MCF 10A (cell line): Measurements from ENCODE around the gene NBR1. TPM values are rescaled to one million over a fixed set of nuclear protein-coding genes. Genes with fewer than 3 reads are reported as not detected.
"Not testable (repeated sequence)": the region's sequence is repeated elsewhere in the genome, so short reads cannot be mapped to it uniquely, and the experiment has no call there.

ENCODE experiments used
- BruUV-seq: library from RNA; stranded (reverse); fragments of 400-500 nt; replicated peaks from 2 replicates; lab custom pipeline; 2021; lab: Mats Ljungman, UMichigan
- CTCF ChIA-PET: fragments of 300-600 bp; sonication (Branson Sonifier 250); formaldehyde crosslinking; extraction: SDS; loops from one replicate; lab custom pipeline; 2021; ENCODE audit warnings: antibody characterized with exemption, inconsistent platforms; lab: Yijun Ruan, JAX
- POLR2A ChIA-PET: fragments of 300-600, 350-650 bp; sonication (Branson Sonifier 250); formaldehyde crosslinking; extraction: SDS; loops from one replicate; lab custom pipeline; 2020; ENCODE audit warnings: antibody characterized with exemption, inconsistent platforms; lab: Yijun Ruan, JAX
- DNase-seq: peaks from one replicate; pipeline ENCODE4 v3.0.0-alpha.2; 2018; ENCODE audit not compliant: unreplicated experiment
- H3K27ac Mint-ChIP-seq: one replicate; pipeline ENCODE4 v1.8.0; 2022; ENCODE audit warnings: mild to moderate bottlenecking, low read depth, mixed read lengths; ENCODE audit not compliant: unreplicated experiment
- H3K27me3 Mint-ChIP-seq: one replicate; pipeline ENCODE4 v1.8.0; 2022; ENCODE audit warnings: mixed read lengths; ENCODE audit not compliant: insufficient read depth, unreplicated experiment
- H3K36me3 Mint-ChIP-seq: one replicate; pipeline ENCODE4 v1.8.0; 2022; ENCODE audit warnings: mild to moderate bottlenecking, moderate library complexity, mixed read lengths; ENCODE audit not compliant: insufficient read depth, unreplicated experiment
- H3K4me1 Mint-ChIP-seq: one replicate; pipeline ENCODE4 v1.8.0; 2022; ENCODE audit warnings: mixed read lengths; ENCODE audit not compliant: insufficient read depth, unreplicated experiment
- H3K4me3 Mint-ChIP-seq: one replicate; pipeline ENCODE4 v1.8.0; 2022; ENCODE audit warnings: mild to moderate bottlenecking, moderate library complexity, mixed read lengths; ENCODE audit not compliant: unreplicated experiment
- H3K9me3 Mint-ChIP-seq: one replicate; pipeline ENCODE4 v1.8.0; 2022; ENCODE audit warnings: mixed read lengths; ENCODE audit not compliant: unreplicated experiment
- intact Hi-C: fragments of 100-400 bp; cut with micrococcal nuclease; formaldehyde crosslinking; loops from 2 replicates; pipeline ENCODE4 v1.14.1; 2022
- total RNA-seq: library from RNA; stranded (reverse); gene quantifications from 2 replicates; pipeline ENCODE4 v1.2.3, GENCODE V29; 2022
- TF ChIP-seq, protein P1 (sequence below): fragments of 200-600 bp; IDR thresholded peaks from one replicate; pipeline ENCODE4 v1.8.0; 2022; ENCODE audit warnings: antibody characterized with exemption, mild to moderate bottlenecking; ENCODE audit not compliant: unreplicated experiment

Gene NBR1
- total RNA-seq, 1 experiment from 2014 or later: 105 TPM

DNA sequence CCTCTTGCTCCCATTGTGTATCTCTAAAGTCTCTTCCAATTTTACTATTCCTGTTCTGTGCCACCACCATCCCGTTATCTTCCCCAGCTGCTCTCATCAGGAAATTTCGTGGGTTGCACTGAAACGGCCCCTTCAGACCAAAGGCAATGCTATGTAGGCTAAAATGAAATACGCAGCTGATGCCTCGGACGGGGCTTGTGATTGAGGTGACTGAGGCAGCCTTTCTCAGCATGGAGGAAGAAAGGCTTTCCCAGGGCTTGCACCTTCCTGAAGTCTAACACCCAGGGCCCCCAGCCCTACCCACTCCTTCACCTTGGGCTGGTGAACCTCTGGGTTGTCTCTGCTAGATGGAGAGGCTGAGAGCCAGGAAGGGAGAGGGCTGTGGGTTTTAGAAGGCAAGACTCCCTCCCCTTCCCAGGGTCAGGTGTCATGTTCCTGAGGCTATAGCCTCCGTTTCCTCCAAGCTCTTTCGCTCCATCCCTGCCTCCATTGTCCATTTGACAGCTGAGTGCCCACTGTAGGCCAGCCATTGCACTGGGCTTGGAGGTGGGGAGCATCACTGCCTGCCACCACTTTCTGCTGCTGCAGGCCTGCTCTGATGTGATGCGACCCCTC is 49.6 kb downstream of the NBR1 start:
- no peak overlapping the region for H3K27ac Mint-ChIP-seq
- DNase-seq: no peak
- no TSS peak for BruUV-seq
- POLR2A ChIA-PET: interaction anchor here (0.6 to 1.1 kb wide), 2 partner anchors 95 to 139 kb away, joined by 3 read pairs; no protein-coding TSS in a partner anchor
- TF ChIP-seq, protein P1, sequence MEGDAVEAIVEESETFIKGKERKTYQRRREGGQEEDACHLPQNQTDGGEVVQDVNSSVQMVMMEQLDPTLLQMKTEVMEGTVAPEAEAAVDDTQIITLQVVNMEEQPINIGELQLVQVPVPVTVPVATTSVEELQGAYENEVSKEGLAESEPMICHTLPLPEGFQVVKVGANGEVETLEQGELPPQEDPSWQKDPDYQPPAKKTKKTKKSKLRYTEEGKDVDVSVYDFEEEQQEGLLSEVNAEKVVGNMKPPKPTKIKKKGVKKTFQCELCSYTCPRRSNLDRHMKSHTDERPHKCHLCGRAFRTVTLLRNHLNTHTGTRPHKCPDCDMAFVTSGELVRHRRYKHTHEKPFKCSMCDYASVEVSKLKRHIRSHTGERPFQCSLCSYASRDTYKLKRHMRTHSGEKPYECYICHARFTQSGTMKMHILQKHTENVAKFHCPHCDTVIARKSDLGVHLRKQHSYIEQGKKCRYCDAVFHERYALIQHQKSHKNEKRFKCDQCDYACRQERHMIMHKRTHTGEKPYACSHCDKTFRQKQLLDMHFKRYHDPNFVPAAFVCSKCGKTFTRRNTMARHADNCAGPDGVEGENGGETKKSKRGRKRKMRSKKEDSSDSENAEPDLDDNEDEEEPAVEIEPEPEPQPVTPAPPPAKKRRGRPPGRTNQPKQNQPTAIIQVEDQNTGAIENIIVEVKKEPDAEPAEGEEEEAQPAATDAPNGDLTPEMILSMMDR: no peak
- intact Hi-C loops: no loop called here
- no peak overlapping the region for H3K4me3 Mint-ChIP-seq
- no peaks in the 10 kb centered on the region for H3K9me3 Mint-ChIP-seq
- CTCF ChIA-PET: no interaction called here
- H3K4me1 Mint-ChIP-seq: no peaks in the 10 kb centered on the region
- H3K27me3 Mint-ChIP-seq: no peaks in the 10 kb centered on the region
- H3K36me3 Mint-ChIP-seq: peaks cover 24% of the 10 kb centered on the region

DNA sequence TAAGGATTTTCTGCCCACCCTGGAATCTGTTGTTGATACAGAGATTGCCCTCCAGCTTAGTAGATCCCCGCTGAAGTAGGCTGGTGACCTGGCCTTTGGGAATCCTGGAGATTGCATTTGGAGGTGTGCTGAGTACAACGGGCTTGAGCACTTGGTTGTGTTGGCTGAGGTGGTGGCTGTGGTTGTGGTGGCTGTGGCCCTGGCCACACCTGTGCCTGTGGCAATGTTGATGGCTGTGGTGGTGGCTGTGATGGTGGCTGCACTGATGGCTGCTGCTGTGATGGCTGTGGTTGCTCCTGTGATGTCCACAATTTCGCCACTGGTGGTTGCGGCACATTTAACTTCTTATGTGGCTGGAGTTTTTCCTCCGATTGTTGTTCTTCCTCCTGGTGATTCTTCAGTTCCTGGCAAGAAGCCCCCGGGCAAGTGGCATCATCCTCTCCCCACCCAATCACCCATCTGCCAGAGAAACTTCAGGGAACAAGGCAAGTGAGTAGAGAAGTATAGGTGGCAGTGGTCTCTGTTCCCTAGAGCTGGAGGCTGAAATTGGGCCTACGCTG is 53.2 kb downstream of the NBR1 start:
- H3K9me3 Mint-ChIP-seq: no peaks in the 10 kb centered on the region
- H3K4me3 Mint-ChIP-seq: no peak overlapping the region
- BruUV-seq: no TSS peak
- ChIA-PET CTCF (no interaction called here), POLR2A (no interaction called here)
- DNase-seq: no peak
- TF ChIP-seq, protein P1: no peak
- no peaks in the 10 kb centered on the region for H3K4me1 Mint-ChIP-seq
- H3K27me3 Mint-ChIP-seq: no peaks in the 10 kb centered on the region
- intact Hi-C loops: no loop called here
- H3K36me3 Mint-ChIP-seq: peaks cover 15% of the 10 kb centered on the region
- H3K27ac Mint-ChIP-seq: no peak overlapping the region

DNA sequence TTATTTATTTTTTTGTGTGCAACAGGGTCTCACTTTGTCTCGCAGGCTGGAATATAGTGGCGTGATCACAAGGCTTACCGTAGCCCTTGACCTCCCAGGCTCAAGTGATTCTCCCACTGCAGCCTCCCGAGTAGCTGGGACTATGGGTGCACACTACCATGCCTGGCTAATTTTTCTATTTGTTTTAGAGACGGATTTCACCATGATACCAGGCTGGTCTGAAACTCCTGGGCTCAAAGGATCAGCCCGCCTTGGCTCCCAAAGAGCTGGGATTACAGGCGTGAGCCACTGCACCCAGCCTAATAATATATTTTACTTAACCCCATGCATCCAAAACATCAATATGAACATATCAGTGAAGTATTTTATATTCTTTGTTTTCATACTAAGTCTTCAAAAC is 55.4 kb downstream of the NBR1 start:
- CTCF ChIA-PET: no interaction called here
- Mint-ChIP-seq H3K27me3 (no peaks in the 10 kb centered on the region), H3K4me3 (no peak overlapping the region), H3K4me1 (no peaks in the 10 kb centered on the region), H3K36me3 (peaks cover 12% of the 10 kb centered on the region), H3K27ac (no peak overlapping the region), H3K9me3 (no peaks in the 10 kb centered on the region)
- POLR2A ChIA-PET: interaction anchor here (1.1 kb wide), 1 partner anchor 89 kb away, joined by 3 read pairs; no protein-coding TSS in a partner anchor
- BruUV-seq: no TSS peak
- TF ChIP-seq, protein P1: no peak
- intact Hi-C loops: no loop called here
- DNase-seq: no peak

DNA sequence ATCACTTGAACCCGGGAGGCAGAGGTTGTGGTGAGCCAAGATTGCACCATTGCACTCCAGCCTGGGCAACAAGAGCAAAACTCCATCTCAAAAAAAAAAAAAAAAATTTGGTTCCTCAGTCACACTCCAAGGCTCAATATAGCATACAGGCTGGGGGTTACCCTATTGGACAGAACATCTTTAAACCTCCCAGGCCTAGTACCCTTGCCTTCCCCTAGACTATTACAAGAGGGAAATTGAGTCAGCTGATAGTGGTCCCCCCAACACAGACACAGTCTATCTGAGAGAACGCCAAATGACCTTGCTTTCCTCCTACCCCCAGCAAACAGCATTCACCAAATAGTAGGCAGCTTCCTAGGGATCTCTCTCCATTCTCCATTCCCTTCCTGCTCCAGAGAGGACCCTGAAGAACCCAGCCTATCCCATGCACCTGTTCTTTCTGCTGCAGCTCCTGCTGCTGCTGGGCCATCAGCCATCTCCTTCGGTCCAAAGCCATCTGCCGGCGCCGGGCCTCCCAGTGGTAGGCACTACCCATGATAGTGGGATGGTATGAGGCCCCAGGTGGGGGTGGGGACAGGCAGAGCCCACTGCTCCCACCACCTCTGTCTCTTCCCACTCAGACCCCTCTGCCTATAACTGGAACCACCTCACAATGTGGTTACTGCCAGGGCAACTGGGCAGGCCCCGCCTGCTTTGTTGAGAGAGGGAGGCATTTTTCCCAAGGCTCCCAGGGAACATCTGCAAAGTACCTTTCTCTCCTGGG is 57.2 kb downstream of the NBR1 start, which contains the start of gene CCDC200:
TSS of gene CCDC200 (minus strand) at position 604 of the 763 bp plus-strand sequence. CDS start at position 535, 69 bp downstream.
- CTCF ChIA-PET, H3K4me3 Mint-ChIP-seq, H3K4me1 Mint-ChIP-seq, H3K27ac Mint-ChIP-seq, H3K36me3 Mint-ChIP-seq, DNase-seq, BruUV-seq, H3K27me3 Mint-ChIP-seq, H3K9me3 Mint-ChIP-seq, intact Hi-C loops: not testable (repeated sequence)
- POLR2A ChIA-PET: interaction anchor here (0.7 kb wide), 1 partner anchor 16 kb away, joined by 4 read pairs; no protein-coding TSS in a partner anchor

DNA sequence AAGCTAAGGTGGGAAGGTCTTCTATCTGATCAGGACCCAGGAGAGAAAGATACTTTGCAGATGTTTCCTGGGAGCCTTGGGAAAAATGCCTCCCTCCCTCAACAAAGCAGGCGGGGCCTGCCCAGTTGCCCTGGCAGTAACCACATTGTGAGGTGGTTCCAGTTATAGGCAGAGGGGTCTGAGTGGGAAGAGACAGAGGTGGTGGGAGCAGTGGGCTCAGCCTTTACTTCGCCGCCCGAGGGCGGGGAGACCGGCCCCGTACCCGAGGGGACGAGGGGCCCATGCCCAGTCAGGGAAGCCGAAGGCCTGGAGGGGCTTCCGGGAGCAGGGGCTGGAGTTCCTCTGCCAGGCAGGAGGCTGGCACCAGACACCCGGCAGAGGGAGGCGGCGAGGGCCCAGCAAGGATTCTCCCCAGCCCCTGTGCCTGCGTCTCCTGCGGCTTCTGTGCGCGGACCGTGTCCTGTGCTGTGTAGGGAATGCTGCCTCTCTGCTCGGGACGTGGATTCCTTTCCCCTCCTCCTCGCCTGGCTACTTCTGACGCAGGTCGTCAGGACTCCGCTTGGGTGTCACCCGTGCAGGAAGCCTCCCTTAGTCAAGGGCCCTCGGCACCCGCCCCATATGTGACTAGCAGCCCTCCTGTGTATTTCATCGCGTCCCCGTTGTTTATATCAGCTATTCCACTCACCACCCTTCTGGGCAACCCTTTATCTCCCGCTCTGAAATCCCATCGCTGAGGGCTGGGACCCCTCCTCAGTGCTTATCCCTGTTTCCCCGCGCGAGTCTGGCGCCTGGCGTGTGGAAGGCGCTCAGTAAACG is 60.4 kb downstream of the NBR1 start:
- H3K27ac Mint-ChIP-seq, POLR2A ChIA-PET, H3K4me3 Mint-ChIP-seq, H3K36me3 Mint-ChIP-seq, DNase-seq, CTCF ChIA-PET, intact Hi-C loops, H3K27me3 Mint-ChIP-seq, H3K4me1 Mint-ChIP-seq, H3K9me3 Mint-ChIP-seq, BruUV-seq: not testable (repeated sequence)

DNA sequence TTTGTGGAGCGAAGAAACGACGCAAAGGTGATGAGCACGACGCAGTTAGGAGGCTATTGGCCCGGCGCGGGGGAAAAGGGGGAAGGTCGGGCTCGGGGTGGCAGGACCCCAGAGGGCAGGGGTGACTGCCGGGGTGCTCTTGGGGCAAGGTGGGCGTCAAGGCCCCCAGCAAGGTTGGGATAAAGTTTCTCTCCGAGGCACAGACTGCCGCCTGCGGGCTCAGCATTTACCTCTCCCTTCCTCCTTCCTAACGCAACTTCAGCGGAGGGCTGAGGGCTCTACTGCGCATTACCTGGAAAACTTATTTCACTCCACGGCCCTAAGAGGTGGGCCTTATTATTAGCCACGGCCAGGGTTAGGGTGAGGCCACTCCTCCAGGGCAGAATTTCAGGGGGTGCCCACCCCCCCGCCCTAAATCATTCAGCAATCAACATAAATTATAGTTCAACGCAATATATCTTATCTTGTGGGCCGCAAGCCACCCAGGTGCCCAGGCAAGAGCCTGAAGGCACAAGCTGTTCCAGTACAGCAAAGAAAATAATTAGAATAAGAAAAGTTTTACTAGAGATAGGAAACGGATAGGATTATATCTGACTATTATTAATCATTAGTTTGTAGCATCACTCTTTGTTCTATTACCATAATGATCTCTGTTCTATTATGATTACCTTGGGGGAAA is 61.1 kb downstream of the NBR1 start:
- not testable (repeated sequence) for H3K36me3 Mint-ChIP-seq, DNase-seq
- TSS peak; percentile 59 for BruUV-seq

More for the DNA sequence above, 61.1 kb downstream of the NBR1 start:
- H3K4me3 Mint-ChIP-seq, POLR2A ChIA-PET, H3K27me3 Mint-ChIP-seq, intact Hi-C loops, H3K27ac Mint-ChIP-seq, CTCF ChIA-PET, H3K4me1 Mint-ChIP-seq, H3K9me3 Mint-ChIP-seq: not testable (repeated sequence)
